ENCODE measurements around the gene SPRN.

Gene SPRN

DNA sequence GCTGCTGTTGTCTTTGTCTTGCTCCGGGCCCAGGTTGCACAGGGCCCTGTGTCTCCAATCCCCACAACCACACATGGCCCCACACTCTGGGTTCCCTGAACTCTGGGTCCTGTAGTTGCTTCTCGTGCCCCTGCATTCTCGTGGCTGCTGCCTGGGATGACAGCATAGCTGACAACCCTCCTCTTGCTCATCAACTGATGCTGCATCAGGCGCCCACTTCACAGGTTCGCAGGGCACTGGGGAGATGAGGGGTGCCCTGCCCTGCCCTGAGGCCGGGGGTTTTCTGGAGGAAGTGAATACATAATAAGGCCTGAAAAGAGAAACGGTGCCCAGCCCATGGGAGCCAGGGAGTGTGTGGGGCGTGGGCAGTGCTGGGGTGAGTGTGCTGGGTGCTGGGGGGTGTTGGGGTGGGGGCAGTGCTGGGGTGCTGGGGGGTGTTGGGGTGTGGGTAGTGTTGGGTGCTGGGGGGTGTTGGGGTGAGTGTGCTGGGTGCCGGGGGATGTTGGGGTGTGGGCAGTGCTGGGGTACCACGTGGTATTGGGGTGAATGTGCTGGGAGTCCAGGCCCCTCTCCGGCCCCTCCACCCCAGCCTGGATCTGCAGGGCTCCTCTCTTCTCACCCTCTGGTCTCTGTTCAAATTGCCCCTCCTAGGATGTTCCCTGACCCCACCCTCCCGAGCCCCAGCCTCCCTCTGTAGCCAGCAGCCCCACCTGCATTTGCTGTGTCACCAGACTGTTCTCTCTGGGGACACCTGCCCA is 32.5 kb downstream of the SPRN start:
- no peak for TF ChIP-seq ZNF8 (CRISPR knock-in tag; IDR thresholded peaks at IDR 0.05)
- no peak for TF ChIP-seq ZFP30 (CRISPR knock-in tag; IDR thresholded peaks at IDR 0.05)
- TF ChIP-seq GLIS3 (CRISPR knock-in tag; IDR thresholded peaks at IDR 0.05): no peak
- TF ChIP-seq, protein P1, sequence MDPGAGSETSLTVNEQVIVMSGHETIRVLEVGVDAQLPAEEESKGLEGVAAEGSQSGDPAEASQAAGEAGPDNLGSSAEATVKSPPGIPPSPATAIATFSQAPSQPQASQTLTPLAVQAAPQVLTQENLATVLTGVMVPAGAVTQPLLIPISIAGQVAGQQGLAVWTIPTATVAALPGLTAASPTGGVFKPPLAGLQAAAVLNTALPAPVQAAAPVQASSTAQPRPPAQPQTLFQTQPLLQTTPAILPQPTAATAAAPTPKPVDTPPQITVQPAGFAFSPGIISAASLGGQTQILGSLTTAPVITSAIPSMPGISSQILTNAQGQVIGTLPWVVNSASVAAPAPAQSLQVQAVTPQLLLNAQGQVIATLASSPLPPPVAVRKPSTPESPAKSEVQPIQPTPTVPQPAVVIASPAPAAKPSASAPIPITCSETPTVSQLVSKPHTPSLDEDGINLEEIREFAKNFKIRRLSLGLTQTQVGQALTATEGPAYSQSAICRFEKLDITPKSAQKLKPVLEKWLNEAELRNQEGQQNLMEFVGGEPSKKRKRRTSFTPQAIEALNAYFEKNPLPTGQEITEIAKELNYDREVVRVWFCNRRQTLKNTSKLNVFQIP (CRISPR knock-in tag; IDR thresholded peaks at IDR 0.05; ENCODE audit: borderline replicate concordance, low read depth): no peak
- TF ChIP-seq, protein P2, sequence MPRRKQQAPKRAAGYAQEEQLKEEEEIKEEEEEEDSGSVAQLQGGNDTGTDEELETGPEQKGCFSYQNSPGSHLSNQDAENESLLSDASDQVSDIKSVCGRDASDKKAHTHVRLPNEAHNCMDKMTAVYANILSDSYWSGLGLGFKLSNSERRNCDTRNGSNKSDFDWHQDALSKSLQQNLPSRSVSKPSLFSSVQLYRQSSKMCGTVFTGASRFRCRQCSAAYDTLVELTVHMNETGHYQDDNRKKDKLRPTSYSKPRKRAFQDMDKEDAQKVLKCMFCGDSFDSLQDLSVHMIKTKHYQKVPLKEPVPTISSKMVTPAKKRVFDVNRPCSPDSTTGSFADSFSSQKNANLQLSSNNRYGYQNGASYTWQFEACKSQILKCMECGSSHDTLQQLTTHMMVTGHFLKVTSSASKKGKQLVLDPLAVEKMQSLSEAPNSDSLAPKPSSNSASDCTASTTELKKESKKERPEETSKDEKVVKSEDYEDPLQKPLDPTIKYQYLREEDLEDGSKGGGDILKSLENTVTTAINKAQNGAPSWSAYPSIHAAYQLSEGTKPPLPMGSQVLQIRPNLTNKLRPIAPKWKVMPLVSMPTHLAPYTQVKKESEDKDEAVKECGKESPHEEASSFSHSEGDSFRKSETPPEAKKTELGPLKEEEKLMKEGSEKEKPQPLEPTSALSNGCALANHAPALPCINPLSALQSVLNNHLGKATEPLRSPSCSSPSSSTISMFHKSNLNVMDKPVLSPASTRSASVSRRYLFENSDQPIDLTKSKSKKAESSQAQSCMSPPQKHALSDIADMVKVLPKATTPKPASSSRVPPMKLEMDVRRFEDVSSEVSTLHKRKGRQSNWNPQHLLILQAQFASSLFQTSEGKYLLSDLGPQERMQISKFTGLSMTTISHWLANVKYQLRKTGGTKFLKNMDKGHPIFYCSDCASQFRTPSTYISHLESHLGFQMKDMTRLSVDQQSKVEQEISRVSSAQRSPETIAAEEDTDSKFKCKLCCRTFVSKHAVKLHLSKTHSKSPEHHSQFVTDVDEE (CRISPR knock-in tag; IDR thresholded peaks at IDR 0.05): no peak
- TF ChIP-seq ZNF565 (CRISPR knock-in tag; conservative IDR thresholded peaks at IDR 0.05; ENCODE audit: low read depth): no peak
- TF ChIP-seq BACH2 (CRISPR knock-in tag; IDR thresholded peaks at IDR 0.05; ENCODE audit: borderline replicate concordance): no peak
- ATAC-seq: no peak

DNA sequence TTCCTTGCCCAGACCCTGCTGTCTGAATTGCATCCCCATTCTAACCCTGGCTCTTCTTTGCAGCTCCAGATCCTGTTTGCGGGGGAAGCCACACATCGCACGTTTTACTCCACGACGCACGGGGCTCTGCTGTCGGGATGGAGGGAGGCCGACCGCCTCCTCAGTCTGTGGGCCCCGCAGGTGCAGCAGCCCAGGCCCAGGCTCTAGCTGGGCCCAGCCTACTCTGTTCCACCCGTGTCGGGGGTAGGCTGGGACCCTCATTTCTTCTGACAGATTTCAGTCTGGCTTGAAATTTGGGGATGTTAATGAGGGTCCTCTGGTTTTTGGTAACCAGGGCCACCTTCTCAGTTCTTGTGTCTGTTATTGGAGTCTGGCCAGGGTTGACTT is 33.2 kb downstream of the SPRN start:
- TF ChIP-seq, protein P1 (CRISPR knock-in tag; IDR thresholded peaks at IDR 0.05; ENCODE audit: borderline replicate concordance, low read depth): no peak
- TF ChIP-seq, protein P3, sequence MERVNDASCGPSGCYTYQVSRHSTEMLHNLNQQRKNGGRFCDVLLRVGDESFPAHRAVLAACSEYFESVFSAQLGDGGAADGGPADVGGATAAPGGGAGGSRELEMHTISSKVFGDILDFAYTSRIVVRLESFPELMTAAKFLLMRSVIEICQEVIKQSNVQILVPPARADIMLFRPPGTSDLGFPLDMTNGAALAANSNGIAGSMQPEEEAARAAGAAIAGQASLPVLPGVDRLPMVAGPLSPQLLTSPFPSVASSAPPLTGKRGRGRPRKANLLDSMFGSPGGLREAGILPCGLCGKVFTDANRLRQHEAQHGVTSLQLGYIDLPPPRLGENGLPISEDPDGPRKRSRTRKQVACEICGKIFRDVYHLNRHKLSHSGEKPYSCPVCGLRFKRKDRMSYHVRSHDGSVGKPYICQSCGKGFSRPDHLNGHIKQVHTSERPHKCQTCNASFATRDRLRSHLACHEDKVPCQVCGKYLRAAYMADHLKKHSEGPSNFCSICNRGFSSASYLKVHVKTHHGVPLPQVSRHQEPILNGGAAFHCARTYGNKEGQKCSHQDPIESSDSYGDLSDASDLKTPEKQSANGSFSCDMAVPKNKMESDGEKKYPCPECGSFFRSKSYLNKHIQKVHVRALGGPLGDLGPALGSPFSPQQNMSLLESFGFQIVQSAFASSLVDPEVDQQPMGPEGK (CRISPR knock-in tag; IDR thresholded peaks at IDR 0.05; ENCODE audit: borderline replicate concordance): no peak
- no peak for TF ChIP-seq OSR1 (CRISPR knock-in tag; IDR thresholded peaks at IDR 0.05)
- no peak for TF ChIP-seq TCF4 (CRISPR knock-in tag; IDR thresholded peaks at IDR 0.05; ENCODE audit: borderline replicate concordance)
- TF ChIP-seq PPARA (CRISPR knock-in tag; IDR thresholded peaks at IDR 0.05; ENCODE audit: borderline replicate concordance): no peak
- TF ChIP-seq, protein P4, sequence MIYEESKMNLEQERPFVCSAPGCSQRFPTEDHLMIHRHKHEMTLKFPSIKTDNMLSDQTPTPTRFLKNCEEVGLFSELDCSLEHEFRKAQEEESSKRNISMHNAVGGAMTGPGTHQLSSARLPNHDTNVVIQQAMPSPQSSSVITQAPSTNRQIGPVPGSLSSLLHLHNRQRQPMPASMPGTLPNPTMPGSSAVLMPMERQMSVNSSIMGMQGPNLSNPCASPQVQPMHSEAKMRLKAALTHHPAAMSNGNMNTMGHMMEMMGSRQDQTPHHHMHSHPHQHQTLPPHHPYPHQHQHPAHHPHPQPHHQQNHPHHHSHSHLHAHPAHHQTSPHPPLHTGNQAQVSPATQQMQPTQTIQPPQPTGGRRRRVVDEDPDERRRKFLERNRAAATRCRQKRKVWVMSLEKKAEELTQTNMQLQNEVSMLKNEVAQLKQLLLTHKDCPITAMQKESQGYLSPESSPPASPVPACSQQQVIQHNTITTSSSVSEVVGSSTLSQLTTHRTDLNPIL (CRISPR knock-in tag; IDR thresholded peaks at IDR 0.05; ENCODE audit: low read depth): no peak
- no peak for TF ChIP-seq ARNTL (CRISPR knock-in tag; IDR thresholded peaks at IDR 0.05; ENCODE audit: borderline replicate concordance, low read depth)
- TF ChIP-seq, protein P5, sequence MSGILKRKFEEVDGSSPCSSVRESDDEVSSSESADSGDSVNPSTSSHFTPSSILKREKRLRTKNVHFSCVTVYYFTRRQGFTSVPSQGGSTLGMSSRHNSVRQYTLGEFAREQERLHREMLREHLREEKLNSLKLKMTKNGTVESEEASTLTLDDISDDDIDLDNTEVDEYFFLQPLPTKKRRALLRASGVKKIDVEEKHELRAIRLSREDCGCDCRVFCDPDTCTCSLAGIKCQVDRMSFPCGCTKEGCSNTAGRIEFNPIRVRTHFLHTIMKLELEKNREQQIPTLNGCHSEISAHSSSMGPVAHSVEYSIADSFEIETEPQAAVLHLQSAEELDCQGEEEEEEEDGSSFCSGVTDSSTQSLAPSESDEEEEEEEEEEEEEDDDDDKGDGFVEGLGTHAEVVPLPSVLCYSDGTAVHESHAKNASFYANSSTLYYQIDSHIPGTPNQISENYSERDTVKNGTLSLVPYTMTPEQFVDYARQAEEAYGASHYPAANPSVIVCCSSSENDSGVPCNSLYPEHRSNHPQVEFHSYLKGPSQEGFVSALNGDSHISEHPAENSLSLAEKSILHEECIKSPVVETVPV (CRISPR knock-in tag; IDR thresholded peaks at IDR 0.05): no peak
- no peak for TF ChIP-seq GLIS3 (CRISPR knock-in tag; IDR thresholded peaks at IDR 0.05)
- no peak for TF ChIP-seq ESRRG (CRISPR knock-in tag; IDR thresholded peaks at IDR 0.05)
- no peak for TF ChIP-seq ZFP30 (CRISPR knock-in tag; IDR thresholded peaks at IDR 0.05)
- TF ChIP-seq ZNF70 (CRISPR knock-in tag; IDR thresholded peaks at IDR 0.05): no peak
- no peak for ATAC-seq

DNA sequence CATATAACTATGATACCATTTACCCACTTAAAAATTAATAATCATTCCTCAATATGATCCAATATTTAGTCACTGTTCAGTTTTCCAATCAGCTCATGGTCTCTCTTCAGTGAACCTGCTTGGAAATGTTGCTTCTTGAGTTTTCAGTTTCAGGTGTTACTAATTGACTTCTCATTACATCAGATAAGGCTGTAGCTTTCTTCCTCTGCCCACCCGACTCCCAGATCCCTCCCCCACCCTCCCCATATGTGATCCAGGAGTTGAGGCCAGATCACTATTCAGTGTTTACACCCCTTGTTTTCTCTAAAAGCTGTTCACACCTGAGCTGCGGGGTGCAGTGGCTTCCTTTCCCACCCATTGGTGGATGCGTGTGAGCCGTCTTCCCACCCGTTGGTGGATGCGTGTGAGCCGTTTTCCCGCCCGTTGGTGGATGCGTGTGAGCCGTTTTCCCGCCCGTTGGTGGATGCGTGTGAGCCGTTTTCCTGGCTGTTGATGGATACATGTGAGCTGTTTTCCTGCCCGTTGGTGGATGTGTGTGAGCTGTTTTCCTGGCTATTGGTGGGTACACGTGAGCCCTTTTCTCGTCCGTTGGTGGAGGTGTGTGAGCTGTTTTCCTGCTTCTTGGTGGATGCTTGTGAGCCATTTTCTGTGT is 33.7 kb downstream of the SPRN start:
- TF ChIP-seq, protein P1 (CRISPR knock-in tag; IDR thresholded peaks at IDR 0.05; ENCODE audit: borderline replicate concordance, low read depth): no peak
- TF ChIP-seq, protein P4 (CRISPR knock-in tag; IDR thresholded peaks at IDR 0.05; ENCODE audit: low read depth): no peak
- TF ChIP-seq PPARA (CRISPR knock-in tag; IDR thresholded peaks at IDR 0.05; ENCODE audit: borderline replicate concordance): no peak
- no peak for ATAC-seq

All from SK-N-SH treated with all-trans-retinoic acid at 6 μM for 48 hours (cell line).